ENCODE measurements around the gene CHAD.
"Not testable (repeated sequence)": the region's sequence is repeated elsewhere in the genome, so short reads cannot be mapped to it uniquely, and the experiment has no call there.

The CHAD gene

GRCh38 chr17:50452630-50453300, 15.9 kb downstream of the CHAD start:
- DNase-seq, result no peak

GRCh38 chr17:50451943-50452629, 16.6 kb downstream of the CHAD start:
- DNase-seq, result no peak

GRCh38 chr17:50448643-50449042, 20.0 kb downstream of the CHAD start:
- no peak for DNase-seq

- no peak for DNase-seq
These were observed 20.6 kb downstream of the CHAD start for GRCh38 chr17:50447870-50448595.

GRCh38 chr17:50445730-50446325, 22.9 kb downstream of the CHAD start:
- DNase-seq, result no peak

DNA sequence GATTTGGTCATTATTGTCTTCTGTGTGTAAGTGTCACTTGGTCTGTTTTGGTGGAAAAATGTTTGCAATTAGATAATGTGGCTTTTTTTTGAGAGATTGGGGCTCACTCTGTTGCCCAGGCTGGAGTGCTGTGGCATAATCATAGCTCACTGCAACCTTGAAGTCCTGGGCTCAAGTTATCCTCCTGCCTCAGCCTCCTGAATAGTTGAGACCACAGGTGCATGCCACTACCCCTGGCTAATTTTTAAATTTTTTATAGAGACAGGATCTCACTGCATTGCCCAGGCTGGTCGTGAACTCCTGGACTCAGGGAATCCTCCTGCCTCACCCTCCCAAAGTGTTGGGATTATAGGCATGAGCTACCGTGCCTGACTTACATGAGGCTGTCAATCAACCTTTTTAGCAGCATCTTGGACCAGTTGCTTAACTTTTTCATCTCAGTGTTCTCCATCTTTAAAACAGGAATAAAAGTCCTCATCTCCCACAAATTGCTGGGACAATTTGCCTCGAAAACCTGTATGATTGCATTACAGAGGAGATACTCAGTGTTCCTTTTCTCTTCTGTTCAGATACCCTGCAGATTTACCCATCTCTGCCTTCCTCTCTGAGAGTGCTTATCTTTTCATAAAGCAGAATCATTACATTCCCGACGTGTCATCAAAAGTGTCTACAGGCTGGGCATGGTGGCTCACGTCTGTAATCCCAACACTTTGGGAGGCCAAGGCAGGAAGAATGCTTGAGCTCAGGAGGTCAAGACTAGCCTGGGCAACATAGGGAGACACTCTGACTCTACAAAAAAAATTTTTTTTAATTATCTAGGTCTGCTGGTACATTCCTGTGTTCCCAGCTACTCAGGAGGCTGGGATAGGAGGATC, 23.6 kb downstream of the CHAD start:
- no peak for DNase-seq

DNA sequence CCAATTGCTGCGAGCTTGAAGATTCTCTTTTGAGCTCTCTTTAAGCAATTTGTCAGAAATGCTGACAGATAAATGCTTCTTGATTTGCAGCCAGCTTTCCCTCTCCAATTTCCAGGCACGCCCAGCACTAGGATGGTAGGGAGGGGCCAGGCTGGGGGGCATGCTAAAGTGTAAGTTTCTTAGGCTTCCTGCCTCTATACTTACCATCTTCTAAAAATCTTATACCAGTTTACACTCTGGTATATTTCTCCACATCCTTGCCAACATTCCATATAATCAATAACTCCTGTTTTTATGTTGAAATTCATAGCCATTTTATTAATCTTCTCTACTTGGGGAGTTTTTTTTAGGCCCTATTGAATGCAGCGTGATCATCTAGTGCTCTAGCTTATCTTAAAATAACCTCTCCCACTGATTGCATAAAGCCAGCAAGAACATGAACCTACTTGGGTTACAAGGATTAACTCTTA, 25.1 kb downstream of the CHAD start:
- no peak for DNase-seq

GRCh38 chr17:50440838-50441829, 27.5 kb downstream of the CHAD start:
- no peak for DNase-seq

DNA sequence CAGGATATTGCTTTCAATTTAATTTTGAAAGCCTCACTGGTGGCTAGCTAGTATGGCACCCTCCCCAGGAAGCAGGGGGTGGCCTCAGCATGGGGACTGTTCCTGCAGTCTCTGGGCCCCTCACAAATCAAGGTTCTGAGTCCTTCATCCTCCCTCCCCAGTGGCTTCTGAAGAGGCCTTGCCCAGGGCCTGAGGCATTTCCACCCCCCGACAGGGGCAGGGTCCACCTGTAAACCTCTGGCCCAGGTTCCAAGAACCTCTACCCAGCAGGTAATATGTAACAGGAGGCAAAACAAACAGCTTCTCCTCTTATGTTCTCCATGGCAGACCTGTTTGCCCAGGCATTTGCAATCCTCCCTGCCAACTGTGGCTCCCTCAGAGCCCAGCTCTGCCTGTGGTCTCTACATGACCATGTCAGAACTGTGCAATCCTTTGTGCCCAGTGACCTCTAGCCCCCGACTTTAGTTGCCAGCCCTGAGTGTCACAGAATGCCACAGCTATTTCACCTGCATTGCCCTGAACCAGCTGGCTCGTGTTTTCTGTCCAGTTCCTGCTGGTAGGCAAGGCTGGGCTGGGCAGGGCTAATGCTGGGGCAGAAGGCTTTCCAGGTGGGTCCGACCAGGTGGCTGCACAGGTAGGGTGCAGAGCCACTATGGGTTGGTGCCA, 28.4 kb downstream of the CHAD start:
- no peak for DNase-seq

DNA sequence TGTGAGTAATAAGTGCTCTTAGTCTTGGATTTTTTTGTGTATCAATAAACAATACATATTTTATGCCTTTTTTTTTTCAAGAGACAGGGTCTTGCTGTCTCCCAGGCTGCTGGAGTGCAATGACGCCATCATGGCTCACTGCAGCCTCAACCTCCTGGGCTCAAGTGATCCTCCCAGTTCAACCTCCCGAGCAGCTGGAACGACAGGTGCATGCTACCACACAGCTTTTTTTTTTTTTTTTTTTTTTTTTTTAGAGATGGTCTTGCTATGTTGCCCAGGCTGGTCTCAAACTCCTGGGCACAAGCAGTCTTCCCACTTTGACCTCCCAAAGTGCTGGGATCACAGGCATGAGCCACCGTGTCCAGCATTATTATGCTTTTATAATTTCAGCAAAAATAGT, 29.7 kb downstream of the CHAD start:
- DNase-seq, result no peak

- DNase-seq, result no peak
These were observed 31.3 kb downstream of the CHAD start for GRCh38 chr17:50437409-50437808.

- DNase-seq, result no peak
These were observed 36.4 kb downstream of the CHAD start for GRCh38 chr17:50432125-50432762.

GRCh38 chr17:50430821-50431618, 37.7 kb downstream of the CHAD start:
- DNase-seq, result no peak

DNA sequence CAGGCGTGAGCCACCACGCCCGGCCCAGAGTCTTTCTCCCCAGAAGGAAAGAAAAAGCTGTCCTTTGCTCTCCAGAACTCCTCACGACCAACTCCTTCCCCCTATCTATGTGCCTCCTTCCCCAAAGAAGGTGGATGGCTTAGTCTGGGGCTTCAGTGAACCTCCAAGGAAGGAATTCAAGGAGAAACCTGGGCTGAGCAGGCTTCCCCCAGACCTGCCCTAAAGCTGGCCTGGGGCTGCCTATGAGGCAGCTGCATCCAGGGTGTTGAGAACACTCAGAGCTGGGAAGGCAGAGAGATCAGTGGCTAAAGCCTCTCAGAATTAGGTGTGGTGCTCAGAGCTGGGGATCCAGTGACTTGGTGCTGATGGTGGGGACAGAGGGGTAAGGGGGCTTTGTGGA, 38.9 kb downstream of the CHAD start:
- no peak for DNase-seq

DNA sequence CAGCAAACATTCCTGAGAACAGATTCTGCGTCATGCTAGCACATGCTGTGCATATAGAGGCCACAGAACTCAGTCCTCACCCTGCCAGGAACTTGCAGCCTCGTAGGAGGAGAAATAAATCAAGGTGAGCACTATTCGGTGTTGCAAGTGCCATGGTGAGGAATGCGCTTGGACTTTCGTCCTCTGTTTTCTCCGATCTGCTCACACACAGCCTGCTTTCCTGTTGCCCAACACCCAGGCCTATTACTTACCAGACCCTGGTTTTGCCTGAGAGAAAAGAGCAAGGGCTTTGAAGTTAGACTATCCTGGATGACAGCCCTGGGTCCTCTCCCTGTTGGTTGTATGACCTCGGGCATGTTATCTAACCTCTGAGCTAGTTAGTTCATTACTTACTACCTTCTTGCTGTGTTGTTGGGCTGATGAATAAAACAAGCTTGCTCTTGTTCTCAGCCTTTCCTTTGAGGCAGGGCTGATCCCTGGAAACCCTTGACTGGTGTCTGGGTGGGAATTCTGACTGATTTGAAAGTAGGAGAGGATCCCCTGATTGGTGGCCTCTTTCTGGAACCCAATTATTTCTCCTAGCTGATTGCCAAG, 39.8 kb downstream of the CHAD start:
- DNase-seq, result no peak

DNA sequence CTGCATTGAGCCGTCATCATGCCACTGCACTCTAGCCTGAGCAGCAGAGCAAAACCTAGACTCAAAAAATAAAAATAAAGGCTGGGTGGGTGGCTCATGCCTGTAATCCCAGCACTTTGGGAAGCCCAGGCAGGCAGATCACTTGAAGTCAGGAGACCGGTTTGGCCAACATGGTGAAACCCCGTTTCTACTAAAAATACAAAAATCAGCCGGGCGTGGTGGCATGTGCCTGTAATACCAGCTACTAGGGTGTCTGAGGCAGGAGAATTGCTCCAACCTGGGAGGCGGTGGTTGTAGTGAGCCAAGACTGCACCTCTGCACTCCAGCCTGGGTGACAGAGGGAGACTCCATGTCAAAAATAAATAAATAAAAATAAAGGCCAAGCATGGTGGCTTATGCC, 40.6 kb downstream of the CHAD start:
- not testable (repeated sequence) for DNase-seq

DNA sequence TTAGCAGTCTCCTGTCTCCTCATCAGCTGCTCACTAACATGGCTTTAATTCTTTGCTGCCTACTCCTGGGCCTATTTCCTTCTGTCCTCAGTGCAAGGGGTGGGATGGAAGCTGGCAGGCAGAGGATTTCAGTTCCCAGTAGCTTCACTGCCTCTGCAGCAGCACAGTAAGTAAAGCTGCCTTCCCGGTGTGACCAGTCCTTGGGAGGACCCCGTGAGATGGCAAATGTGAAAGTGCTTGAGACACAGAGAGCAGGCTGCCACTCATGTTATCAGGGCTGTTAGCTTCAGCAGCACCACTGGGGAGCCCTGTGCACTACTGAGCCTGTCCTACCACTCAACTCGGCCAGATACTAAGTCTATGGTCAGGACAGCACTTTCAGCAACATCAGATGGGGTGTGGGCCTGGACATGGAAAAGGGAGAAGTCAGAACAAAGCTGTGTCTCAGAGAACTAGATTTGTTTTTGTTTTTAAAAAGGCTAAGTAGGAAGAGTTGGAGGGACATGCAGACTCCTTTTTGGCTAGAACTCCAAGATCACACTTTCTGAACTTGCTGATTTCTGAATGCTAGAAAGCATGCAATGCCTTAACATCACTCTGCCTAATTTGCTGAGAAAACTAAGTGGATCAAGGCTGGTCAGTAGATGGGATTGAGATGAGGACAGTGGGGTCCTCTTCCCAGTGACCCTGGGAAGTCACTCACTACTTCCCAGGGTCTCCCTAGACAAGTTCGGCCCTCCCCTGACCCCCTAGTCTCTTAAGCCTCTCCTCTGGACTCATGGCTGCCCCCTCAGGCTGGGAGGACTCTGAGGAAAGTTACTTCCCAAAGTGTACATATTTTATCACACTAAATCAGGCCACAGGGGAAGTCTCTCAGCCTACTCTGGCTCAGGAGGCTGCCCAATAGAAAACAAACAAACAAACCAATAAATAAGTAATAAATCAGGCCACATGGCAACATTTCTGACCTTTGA, 41.6 kb downstream of the CHAD start:
- no peak for DNase-seq

DNA sequence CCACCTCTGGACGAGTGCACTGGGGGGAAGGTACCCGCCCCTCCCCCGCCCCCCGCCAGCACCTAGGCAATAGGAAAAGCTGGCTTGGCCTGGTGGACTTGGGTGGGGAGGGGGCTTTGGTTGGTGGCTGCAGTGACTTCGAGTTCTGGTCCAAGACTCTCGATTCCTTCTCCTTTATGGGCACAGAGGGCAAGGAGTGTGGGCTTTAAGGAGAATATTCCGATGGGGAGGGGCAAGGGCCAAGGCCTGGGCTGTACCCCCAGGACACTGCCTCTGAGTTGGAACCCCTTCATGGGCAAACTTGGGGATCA, 42.3 kb downstream of the CHAD start:
- DNase-seq, result no peak
